Chondrocyte (in vitro differentiated cells): ENCODE measurements around the gene POT1. TPM values are rescaled to one million over a fixed set of nuclear protein-coding genes. Genes with fewer than 3 reads are reported as not detected.

Source experiments
- DNase-seq: peaks from one replicate; pipeline ENCODE4 v3.0.0; 2021; ENCODE audit warnings: mixed read lengths, low spot score
- H3K27ac Mint-ChIP-seq: one replicate; pipeline ENCODE4 v1.8.0; 2021; ENCODE audit warnings: mild to moderate bottlenecking, moderate library complexity, mixed read lengths; ENCODE audit not compliant: unreplicated experiment
- H3K27me3 Mint-ChIP-seq: 2 replicates; pipeline ENCODE4 v1.8.0; 2021; ENCODE audit warnings: low read depth, mixed read lengths
- H3K36me3 Mint-ChIP-seq: 2 replicates; pipeline ENCODE4 v1.8.0; 2021; ENCODE audit warnings: low read depth, mixed read lengths
- H3K4me1 Mint-ChIP-seq: 2 replicates; pipeline ENCODE4 v1.8.0; 2021; ENCODE audit warnings: low read depth, mild to moderate bottlenecking, mixed read lengths
- H3K4me3 Mint-ChIP-seq: one replicate; pipeline ENCODE4 v1.8.0; 2021; ENCODE audit warnings: mild to moderate bottlenecking, moderate library complexity, mixed read lengths; ENCODE audit not compliant: unreplicated experiment
- H3K9me3 Mint-ChIP-seq: 2 replicates; pipeline ENCODE4 v1.8.0; 2021; ENCODE audit warnings: low read depth, mixed read lengths
- CTCF ChIP-seq: fragments of 200-600 bp; sonication (generic); IDR thresholded peaks from 2 replicates; pipeline ENCODE4 v1.5.0; 2021; ENCODE audit warnings: antibody characterized with exemption, mild to moderate bottlenecking, moderate library complexity
- total RNA-seq: library from RNA; stranded (reverse); gene quantifications from 3 replicates; pipeline ENCODE4 v1.2.1, GENCODE V29; 2021

Gene POT1
- total RNA-seq, 1 donor from 2014 or later, result 14.2 TPM

- no peaks in the 10 kb centered on the region for H3K27me3 Mint-ChIP-seq
- no peak overlapping the region for H3K27ac Mint-ChIP-seq
- H3K4me1 Mint-ChIP-seq, result no peaks in the 10 kb centered on the region
- TF ChIP-seq CTCF, result no peak
- no peak for DNase-seq
- H3K9me3 Mint-ChIP-seq, result no peaks in the 10 kb centered on the region
- H3K4me3 Mint-ChIP-seq, result no peak overlapping the region
- H3K36me3 Mint-ChIP-seq, result peaks cover 7% of the 10 kb centered on the region
Observed at GRCh38 chr7:124914298-124914697, 15.3 kb downstream of the POT1 start.

- no peaks in the 10 kb centered on the region for H3K4me1 Mint-ChIP-seq
- no peaks in the 10 kb centered on the region for H3K27me3 Mint-ChIP-seq
- no peak for TF ChIP-seq CTCF
- no peaks in the 10 kb centered on the region for H3K9me3 Mint-ChIP-seq
- peaks cover 7% of the 10 kb centered on the region for H3K36me3 Mint-ChIP-seq
- H3K4me3 Mint-ChIP-seq, result no peak overlapping the region
- no peak overlapping the region for H3K27ac Mint-ChIP-seq
- DNase-seq, result no peak
Observed at GRCh38 chr7:124912972-124913371, 16.7 kb downstream of the POT1 start.

GRCh38 chr7:124909808-124910207 lies 19.8 kb downstream of the POT1 start:
- H3K9me3 Mint-ChIP-seq, result peaks cover 7% of the 10 kb centered on the region
- no peak for DNase-seq
- peaks cover 2% of the 10 kb centered on the region for H3K4me1 Mint-ChIP-seq
- H3K27ac Mint-ChIP-seq, result no peak overlapping the region
- no peak for TF ChIP-seq CTCF
- H3K36me3 Mint-ChIP-seq, result peaks cover 10% of the 10 kb centered on the region
- no peaks in the 10 kb centered on the region for H3K27me3 Mint-ChIP-seq
- H3K4me3 Mint-ChIP-seq, result no peak overlapping the region

- H3K4me3 Mint-ChIP-seq, result no peak overlapping the region
- DNase-seq, result no peak
- no peak for TF ChIP-seq CTCF
- no peak overlapping the region for H3K27ac Mint-ChIP-seq
- H3K4me1 Mint-ChIP-seq, result peaks cover 2% of the 10 kb centered on the region
- peaks cover 10% of the 10 kb centered on the region for H3K9me3 Mint-ChIP-seq
- peaks cover 8% of the 10 kb centered on the region for H3K36me3 Mint-ChIP-seq
- H3K27me3 Mint-ChIP-seq, result no peaks in the 10 kb centered on the region
Observed at GRCh38 chr7:124908259-124908658, 21.4 kb downstream of the POT1 start.

- peaks cover 10% of the 10 kb centered on the region for H3K9me3 Mint-ChIP-seq
- peaks cover 2% of the 10 kb centered on the region for H3K4me1 Mint-ChIP-seq
- H3K27me3 Mint-ChIP-seq, result no peaks in the 10 kb centered on the region
- DNase-seq, result no peak
- TF ChIP-seq CTCF, result no peak
- H3K36me3 Mint-ChIP-seq, result peaks cover 3% of the 10 kb centered on the region
- no peak overlapping the region for H3K4me3 Mint-ChIP-seq
- H3K27ac Mint-ChIP-seq, result no peak overlapping the region
Observed at GRCh38 chr7:124907490-124907889, 22.1 kb downstream of the POT1 start.
